Loucy (cell line): ENCODE measurements around the gene PPP2R2B.

Experiments
- CTCF ChIP-seq: fragments of 200-600 bp; sonication (generic); conservative IDR thresholded peaks from 2 replicates; pipeline ENCODE4 v1.5.1; 2014; ENCODE audit warnings: mild to moderate bottlenecking, antibody characterized with exemption, low read length
- EZH2phosphoT487 ChIP-seq: fragments of 200-600 bp; IDR thresholded peaks from 2 replicates; pipeline ENCODE4 v1.6.1; 2018; ENCODE audit warnings: antibody characterized with exemption, mild to moderate bottlenecking, moderate library complexity, borderline replicate concordance

GRCh38 chr5:146765089-146765832 is 113.3 kb downstream of the PPP2R2B start:
- no peak for TF ChIP-seq EZH2phosphoT487
- TF ChIP-seq CTCF: no peak
